ENCODE results near the gene RTN4RL1.

Gene RTN4RL1

GRCh38 chr17:1946021-1946932 is 78.9 kb downstream of the RTN4RL1 start:
- DNase-seq (ENCODE audit: low read depth): no peak
- TF ChIP-seq CTCF (IDR thresholded peaks at IDR 0.05; ENCODE audit: low read length, missing control alignments): no peak
- H3K4me3 ChIP-seq (replicated peaks; ENCODE audit: low read depth, low read length): no peak overlapping the region

DNA sequence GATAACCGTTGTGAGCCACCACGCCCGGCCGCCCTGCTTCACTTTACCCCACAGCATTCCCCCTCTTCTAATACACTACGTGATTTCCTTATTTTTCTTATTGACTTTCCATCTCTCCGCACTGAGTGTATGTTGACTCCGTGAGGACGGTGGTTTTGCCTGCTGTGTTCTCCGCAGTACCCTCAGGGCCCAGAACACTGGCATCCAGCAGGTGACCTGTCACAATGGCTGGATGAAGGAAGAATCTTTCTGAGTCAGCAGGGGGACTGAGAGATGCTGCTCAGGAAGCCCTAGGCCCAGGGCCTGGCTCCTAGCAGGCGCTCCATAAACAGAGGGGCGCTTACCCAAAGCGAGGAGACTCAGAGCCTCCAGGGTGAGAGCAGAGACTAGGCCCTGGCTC is 79.5 kb downstream of the RTN4RL1 start:
- no peak for DNase-seq (ENCODE audit: low read depth)
- no peak for TF ChIP-seq CTCF (IDR thresholded peaks at IDR 0.05; ENCODE audit: low read length, missing control alignments)
- H3K4me3 ChIP-seq (replicated peaks; ENCODE audit: low read depth, low read length): no peak overlapping the region

- H3K4me3 ChIP-seq (replicated peaks; ENCODE audit: low read depth, low read length): no peak overlapping the region
- no peak for DNase-seq (ENCODE audit: low read depth)
- no peak for TF ChIP-seq CTCF (IDR thresholded peaks at IDR 0.05; ENCODE audit: low read length, missing control alignments)
Observed at GRCh38 chr17:1943436-1943831, 81.7 kb downstream of the RTN4RL1 start.

GRCh38 chr17:1942666-1943435 is 82.3 kb downstream of the RTN4RL1 start:
- TF ChIP-seq CTCF (IDR thresholded peaks at IDR 0.05; ENCODE audit: low read length, missing control alignments): no peak
- no peak overlapping the region for H3K4me3 ChIP-seq (replicated peaks; ENCODE audit: low read depth, low read length)
- no peak for DNase-seq (ENCODE audit: low read depth)

- TF ChIP-seq CTCF (IDR thresholded peaks at IDR 0.05; ENCODE audit: low read length, missing control alignments): no peak
- H3K4me3 ChIP-seq (replicated peaks; ENCODE audit: low read depth, low read length): no peak overlapping the region
Observed at GRCh38 chr17:1942066-1942365, 83.1 kb downstream of the RTN4RL1 start.

GRCh38 chr17:1941272-1942065 is 83.7 kb downstream of the RTN4RL1 start:
- H3K4me3 ChIP-seq (replicated peaks; ENCODE audit: low read depth, low read length): no peak overlapping the region
- no peak for DNase-seq (ENCODE audit: low read depth)
- TF ChIP-seq CTCF (IDR thresholded peaks at IDR 0.05; ENCODE audit: low read length, missing control alignments): no peak

More at GRCh38 chr17:1942066-1942365, 83.1 kb downstream of the RTN4RL1 start:
- no peak for DNase-seq (ENCODE audit: low read depth)

All from fibroblast of pulmonary artery (primary cell).